NT2/D1 (cell line): ENCODE data around the gene MRPL51.

Experiments
- SUZ12 ChIP-seq: IDR thresholded peaks from 2 replicates; pipeline ENCODE4 v1.6.1; 2011; ENCODE audit not compliant: insufficient read length, insufficient read depth; ENCODE audit errors: extremely low read depth
- YY1 ChIP-seq: IDR thresholded peaks from 2 replicates; pipeline ENCODE4 v1.6.1; 2011; ENCODE audit not compliant: insufficient read length, insufficient read depth
- ZNF274 ChIP-seq: IDR thresholded peaks from 2 replicates; pipeline ENCODE4 v1.6.1; 2011; ENCODE audit warnings: mild to moderate bottlenecking, low read depth, low read length

GRCh38 chr12:6476489-6476888 is 16.6 kb downstream of the MRPL51 start:
- TF ChIP-seq YY1, result no peak
- no peak for TF ChIP-seq ZNF274
- no peak for TF ChIP-seq SUZ12
